ENCODE results near the gene PROSER1.
"Not testable (repeated sequence)": the region's sequence is repeated elsewhere in the genome, so short reads cannot be mapped to it uniquely, and the experiment has no call there.

PROSER1 gene

DNA sequence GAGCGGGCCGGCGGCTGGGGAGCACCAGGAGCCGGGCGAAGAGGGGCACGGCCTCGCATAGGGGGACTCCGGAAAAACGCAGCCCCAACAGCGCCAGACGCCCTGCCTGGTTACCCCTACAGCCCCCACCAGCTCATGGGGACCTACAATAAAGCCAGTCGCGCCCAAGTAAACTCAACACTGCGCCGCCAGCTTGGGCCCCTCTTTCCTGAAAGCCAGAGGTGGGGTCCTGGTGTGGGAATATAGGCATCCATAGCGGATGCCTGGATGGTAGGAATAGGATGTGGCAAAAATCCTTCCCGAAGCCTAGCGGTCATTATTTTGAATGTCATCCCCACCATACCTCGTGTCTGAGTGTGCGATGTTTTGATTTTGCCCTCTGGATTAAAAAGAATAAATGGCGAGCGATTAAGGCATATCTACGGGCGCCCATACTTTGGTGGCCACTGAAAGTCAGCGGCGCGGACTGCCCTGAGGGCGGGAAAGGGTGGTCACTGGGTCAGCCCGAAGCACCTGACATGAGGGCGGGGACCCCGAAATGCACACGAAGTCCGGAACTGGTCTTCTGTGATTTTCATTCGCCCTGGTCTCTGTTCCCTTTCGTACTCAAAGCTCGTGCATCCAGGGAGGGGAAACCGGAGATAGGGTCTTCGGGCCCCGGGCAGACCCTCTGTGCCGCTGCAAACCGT lies at the start of gene PROSER1, which contains the start of gene NHLRC3:
Gene PROSER1, minus strand, starts transcription at position 210 of the 689 bp plus-strand sequence. CDS start 847 bp downstream, outside the sequence.
Gene NHLRC3, plus strand, starts transcription at position 577 of the 689 bp plus-strand sequence. CDS start 184 bp downstream, outside the sequence.
- DNase-seq (ENCODE audit: extremely low read depth, low read depth), result peak; percentile 88
- TF ChIP-seq, protein P1, sequence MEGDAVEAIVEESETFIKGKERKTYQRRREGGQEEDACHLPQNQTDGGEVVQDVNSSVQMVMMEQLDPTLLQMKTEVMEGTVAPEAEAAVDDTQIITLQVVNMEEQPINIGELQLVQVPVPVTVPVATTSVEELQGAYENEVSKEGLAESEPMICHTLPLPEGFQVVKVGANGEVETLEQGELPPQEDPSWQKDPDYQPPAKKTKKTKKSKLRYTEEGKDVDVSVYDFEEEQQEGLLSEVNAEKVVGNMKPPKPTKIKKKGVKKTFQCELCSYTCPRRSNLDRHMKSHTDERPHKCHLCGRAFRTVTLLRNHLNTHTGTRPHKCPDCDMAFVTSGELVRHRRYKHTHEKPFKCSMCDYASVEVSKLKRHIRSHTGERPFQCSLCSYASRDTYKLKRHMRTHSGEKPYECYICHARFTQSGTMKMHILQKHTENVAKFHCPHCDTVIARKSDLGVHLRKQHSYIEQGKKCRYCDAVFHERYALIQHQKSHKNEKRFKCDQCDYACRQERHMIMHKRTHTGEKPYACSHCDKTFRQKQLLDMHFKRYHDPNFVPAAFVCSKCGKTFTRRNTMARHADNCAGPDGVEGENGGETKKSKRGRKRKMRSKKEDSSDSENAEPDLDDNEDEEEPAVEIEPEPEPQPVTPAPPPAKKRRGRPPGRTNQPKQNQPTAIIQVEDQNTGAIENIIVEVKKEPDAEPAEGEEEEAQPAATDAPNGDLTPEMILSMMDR (IDR thresholded peaks at IDR 0.05; ENCODE audit: low read depth, low read length), result no peak

GRCh38 chr13:39086251-39086945 lies 48.5 kb upstream of the PROSER1 start:
- DNase-seq (ENCODE audit: extremely low read depth, low read depth), result not testable (repeated sequence)

GRCh38 chr13:39073983-39074382 lies 36.1 kb upstream of the PROSER1 start:
- DNase-seq (ENCODE audit: extremely low read depth, low read depth), result no peak
- TF ChIP-seq, protein P1 (IDR thresholded peaks at IDR 0.05; ENCODE audit: low read depth, low read length), result no peak

DNA sequence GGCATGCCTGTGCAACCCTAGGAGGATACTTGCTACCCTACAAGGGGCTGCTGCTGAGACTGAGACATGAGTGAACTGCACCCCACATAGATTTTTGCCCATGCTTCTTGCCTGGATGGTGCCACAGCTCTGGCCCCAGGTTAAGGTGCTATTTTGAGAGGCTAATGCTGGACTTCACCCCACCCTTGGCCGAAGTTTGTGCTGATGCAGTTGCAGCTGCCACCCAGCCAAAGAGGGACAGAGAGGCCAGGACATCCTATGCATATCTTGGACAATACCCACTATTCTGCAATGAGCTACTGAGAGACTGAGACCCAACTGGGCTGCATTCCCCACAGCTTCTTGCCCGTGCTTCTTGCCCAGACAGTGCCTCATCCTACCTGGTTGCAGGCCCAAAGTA lies 35.0 kb upstream of the PROSER1 start:
- TF ChIP-seq, protein P1 (IDR thresholded peaks at IDR 0.05; ENCODE audit: low read depth, low read length), result no peak
- no peak for DNase-seq (ENCODE audit: extremely low read depth, low read depth)

GRCh38 chr13:39062004-39062403 lies 24.1 kb upstream of the PROSER1 start:
- TF ChIP-seq, protein P1 (IDR thresholded peaks at IDR 0.05; ENCODE audit: low read depth, low read length), result no peak
- DNase-seq (ENCODE audit: extremely low read depth, low read depth), result no peak

DNA sequence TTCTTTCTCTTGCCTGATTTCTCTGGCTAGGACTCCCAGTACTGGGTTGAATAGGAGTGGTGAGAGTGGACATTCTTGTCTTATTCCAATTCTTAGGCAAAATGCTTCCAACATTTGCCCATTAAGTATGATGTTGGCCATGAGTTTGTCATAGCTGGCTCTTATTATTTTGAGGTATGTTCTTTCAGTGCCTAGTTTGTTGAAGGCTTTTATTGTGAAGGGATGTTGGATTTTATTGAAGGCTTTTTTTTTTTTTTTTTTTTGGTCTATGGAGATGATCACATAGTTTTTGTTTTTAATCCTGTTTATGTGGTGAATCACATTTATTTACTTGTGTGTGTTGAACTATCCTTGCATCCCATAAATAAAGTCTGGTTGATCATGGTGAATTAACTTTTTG lies 20.2 kb upstream of the PROSER1 start:
- TF ChIP-seq, protein P1 (IDR thresholded peaks at IDR 0.05; ENCODE audit: low read depth, low read length), result no peak
- no peak for DNase-seq (ENCODE audit: extremely low read depth, low read depth)

- no peak for DNase-seq (ENCODE audit: extremely low read depth, low read depth)
- TF ChIP-seq, protein P1 (IDR thresholded peaks at IDR 0.05; ENCODE audit: low read depth, low read length), result no peak
Observed at GRCh38 chr13:39056018-39056417, 18.1 kb upstream of the PROSER1 start.

All from AG09319 (cell line).